ENCODE results near the gene GPR61. TPM values are rescaled to one million over a fixed set of nuclear protein-coding genes. Genes with fewer than 3 reads are reported as not detected.
A peak's percentile ranks its signal among the peaks of the same experiment; 100 is the strongest.

Gene GPR61
- total RNA-seq, 1 donor from 2014 or later = not detected

DNA sequence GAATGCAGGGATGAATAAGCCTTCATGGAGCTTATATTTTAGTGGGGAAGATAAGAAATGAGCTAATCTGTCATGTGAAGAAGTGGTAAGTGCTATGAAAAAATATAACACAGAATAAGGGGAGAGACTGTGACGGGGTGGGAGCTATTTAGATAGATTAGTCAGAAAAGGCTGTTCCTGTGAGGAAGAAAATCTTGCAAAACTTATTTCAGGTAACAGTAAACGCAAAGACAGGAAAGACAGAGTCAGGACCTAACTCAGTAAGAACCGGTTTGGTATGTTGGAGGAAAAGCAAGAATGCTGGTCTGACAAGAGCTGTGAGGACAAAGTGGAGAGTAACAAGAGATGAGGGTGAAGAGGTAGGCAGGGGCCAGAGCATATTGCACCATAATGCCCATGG is 30.7 kb downstream of the GPR61 start:
- H3K4me3 ChIP-seq = no peak overlapping the region
- peaks cover 74% of the 10 kb centered on the region for H3K4me1 ChIP-seq
- TF ChIP-seq CTCF (IDR thresholded peaks at IDR 0.05) = no peak
- peak; percentile 93 to 94 for ATAC-seq
- H3K36me3 ChIP-seq = no peaks in the 10 kb centered on the region
- no peaks in the 10 kb centered on the region for H3K27me3 ChIP-seq (ENCODE audit: low read depth)
- H3K9me3 ChIP-seq = no peaks in the 10 kb centered on the region
- no peak overlapping the region for H3K27ac ChIP-seq
- no peak for DNase-seq
- intact Hi-C loops (cut with DNase I) = no loop called here

- DNase-seq (no peak), ATAC-seq (peak; percentile 60 to 80)
- no peaks in the 10 kb centered on the region for H3K27me3 ChIP-seq (ENCODE audit: low read depth)
- no peak overlapping the region for H3K27ac ChIP-seq
- peaks cover 8% of the 10 kb centered on the region for H3K36me3 ChIP-seq
- TF ChIP-seq CTCF (IDR thresholded peaks at IDR 0.05) = no peak
- intact Hi-C loops (cut with DNase I) = no loop called here
- H3K4me3 ChIP-seq = no peak overlapping the region
- H3K9me3 ChIP-seq = no peaks in the 10 kb centered on the region
- peaks cover 53% of the 10 kb centered on the region for H3K4me1 ChIP-seq
Measured at GRCh38 chr1:109573785-109574184, 34.1 kb downstream of the GPR61 start.

- no peaks in the 10 kb centered on the region for H3K27me3 ChIP-seq (ENCODE audit: low read depth)
- H3K9me3 ChIP-seq = no peaks in the 10 kb centered on the region
- ATAC-seq (no peak), DNase-seq (no peak)
- intact Hi-C loops (cut with DNase I) = no loop called here
- peaks cover 58% of the 10 kb centered on the region for H3K36me3 ChIP-seq
- H3K4me1 ChIP-seq = peaks cover 17% of the 10 kb centered on the region
- no peak for TF ChIP-seq CTCF (IDR thresholded peaks at IDR 0.05)
- no peak overlapping the region for H3K27ac ChIP-seq
- H3K4me3 ChIP-seq = no peak overlapping the region
Measured at GRCh38 chr1:109578947-109579443, 39.3 kb downstream of the GPR61 start.

GRCh38 chr1:109579491-109579890 is 39.8 kb downstream of the GPR61 start:
- H3K4me3 ChIP-seq = no peak overlapping the region
- intact Hi-C loops (cut with DNase I) = no loop called here
- H3K4me1 ChIP-seq = peaks cover 12% of the 10 kb centered on the region
- ATAC-seq = no peak
- no peak for DNase-seq
- H3K27ac ChIP-seq = no peak overlapping the region
- no peak for TF ChIP-seq CTCF (IDR thresholded peaks at IDR 0.05)
- H3K9me3 ChIP-seq = no peaks in the 10 kb centered on the region
- H3K36me3 ChIP-seq = peaks cover 63% of the 10 kb centered on the region
- no peaks in the 10 kb centered on the region for H3K27me3 ChIP-seq (ENCODE audit: low read depth)

DNA sequence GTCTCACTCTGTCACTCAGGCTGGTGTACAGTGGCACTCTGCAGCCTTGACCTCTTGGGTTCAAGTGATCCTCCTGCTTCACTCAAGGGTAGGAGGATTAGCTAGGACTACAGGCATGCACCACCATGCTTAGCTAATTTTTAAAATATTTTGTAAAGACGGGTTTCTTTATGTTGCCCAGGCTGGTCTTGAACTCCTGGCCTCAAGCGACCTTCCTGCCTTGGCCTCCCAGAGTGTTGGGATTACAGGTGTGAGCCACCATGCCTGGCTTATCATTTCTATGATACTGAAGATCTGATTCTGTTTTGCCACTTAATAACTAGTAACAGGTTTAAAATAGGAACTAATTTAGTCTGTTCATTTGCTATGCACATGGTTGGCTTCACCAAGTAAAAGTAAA is 42.3 kb downstream of the GPR61 start:
- H3K36me3 ChIP-seq = peaks cover 89% of the 10 kb centered on the region
- ATAC-seq = no peak
- no peak overlapping the region for H3K27ac ChIP-seq
- H3K4me1 ChIP-seq = peaks cover 5% of the 10 kb centered on the region
- DNase-seq = no peak
- intact Hi-C loops (cut with DNase I) = no loop called here
- no peak for TF ChIP-seq CTCF (IDR thresholded peaks at IDR 0.05)
- H3K27me3 ChIP-seq (ENCODE audit: low read depth) = no peaks in the 10 kb centered on the region
- no peaks in the 10 kb centered on the region for H3K9me3 ChIP-seq
- H3K4me3 ChIP-seq = no peak overlapping the region

DNA sequence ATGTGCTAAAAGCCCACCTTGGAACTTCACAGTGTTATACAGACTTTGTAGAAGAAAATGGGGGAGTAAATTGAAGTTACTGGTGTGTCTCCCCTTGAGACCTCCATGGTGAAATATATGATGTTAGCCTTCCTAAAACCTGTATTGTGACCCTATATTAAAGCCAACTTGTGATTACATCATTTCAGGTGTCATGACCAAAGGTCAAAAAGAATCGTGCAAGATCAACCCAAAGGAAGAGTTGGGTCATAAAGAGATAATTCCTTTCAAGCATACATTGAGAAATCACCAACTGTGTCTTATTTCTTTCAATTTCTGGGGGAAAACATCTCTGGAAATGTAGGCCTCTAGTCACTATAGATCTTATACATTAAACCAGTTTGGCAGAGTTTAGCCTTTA is 45.1 kb downstream of the GPR61 start:
- ATAC-seq = no peak
- H3K4me3 ChIP-seq = no peak overlapping the region
- no peak overlapping the region for H3K27ac ChIP-seq
- peaks cover 98% of the 10 kb centered on the region for H3K36me3 ChIP-seq
- H3K9me3 ChIP-seq = no peaks in the 10 kb centered on the region
- no peak for TF ChIP-seq CTCF (IDR thresholded peaks at IDR 0.05)
- intact Hi-C loops (cut with DNase I) = no loop called here
- DNase-seq = no peak
- H3K27me3 ChIP-seq (ENCODE audit: low read depth) = no peaks in the 10 kb centered on the region
- no peaks in the 10 kb centered on the region for H3K4me1 ChIP-seq
